Endodermal cell (in vitro differentiated cells): Measurements from ENCODE around the gene PPM1M. TPM values are rescaled to one million over a fixed set of nuclear protein-coding genes. Genes with fewer than 3 reads are reported as not detected.
A peak's percentile ranks its signal among the peaks of the same experiment; 100 is the strongest.

Experiments used
- DNase-seq: peaks from one replicate; pipeline ENCODE4 v3.0.0-alpha.2; 2017
- H3K27ac ChIP-seq: 2 replicates; pipeline ENCODE4 v1.5.1; 2013; ENCODE audit warnings: mild to moderate bottlenecking, low read depth, low read length, moderate library complexity
- H3K27me3 ChIP-seq: 2 replicates; pipeline ENCODE4 v1.6.1; 2013; ENCODE audit warnings: mild to moderate bottlenecking, low read length, moderate library complexity; ENCODE audit not compliant: insufficient read depth, control insufficient read depth, poor library complexity, severe bottlenecking
- H3K36me3 ChIP-seq: 2 replicates; pipeline ENCODE4 v1.7.0; 2013; ENCODE audit warnings: mild to moderate bottlenecking, low read length, moderate library complexity; ENCODE audit not compliant: control insufficient read depth, insufficient read depth
- H3K4me1 ChIP-seq: one replicate; pipeline ENCODE4 v1.7.0; 2013; ENCODE audit warnings: low read length; ENCODE audit not compliant: control insufficient read depth, insufficient read depth
- H3K4me3 ChIP-seq: 2 replicates; pipeline ENCODE4 v1.5.1; 2013; ENCODE audit warnings: mild to moderate bottlenecking, low read length, moderate library complexity
- H3K9ac ChIP-seq: 2 replicates; pipeline ENCODE4 v1.6.1; 2013; ENCODE audit warnings: mild to moderate bottlenecking, low read length, moderate library complexity; ENCODE audit not compliant: poor library complexity, severe bottlenecking; ENCODE audit errors: extremely low read depth
- H3K9me3 ChIP-seq: 2 replicates; pipeline ENCODE4 v1.6.1; 2013; ENCODE audit warnings: mild to moderate bottlenecking, low read length, moderate library complexity; ENCODE audit not compliant: control insufficient read depth
- H3K27ac Mint-ChIP-seq: 2 replicates; pipeline ENCODE4 v1.8.0; 2020; ENCODE audit warnings: mixed read lengths
- H3K27me3 Mint-ChIP-seq: 2 replicates; pipeline ENCODE4 v1.8.0; 2021; ENCODE audit warnings: mild to moderate bottlenecking, mixed read lengths; ENCODE audit not compliant: insufficient read depth
- H3K36me3 Mint-ChIP-seq: 2 replicates; pipeline ENCODE4 v1.8.0; 2020; ENCODE audit warnings: low read depth, mixed read lengths
- H3K4me1 Mint-ChIP-seq: 2 replicates; pipeline ENCODE4 v1.8.0; 2020; ENCODE audit warnings: mixed read lengths
- H3K4me3 Mint-ChIP-seq: 2 replicates; pipeline ENCODE4 v1.8.0; 2020; ENCODE audit warnings: mild to moderate bottlenecking, moderate library complexity, mixed read lengths
- H3K9me3 Mint-ChIP-seq: 2 replicates; pipeline ENCODE4 v1.8.0; 2020; ENCODE audit warnings: mild to moderate bottlenecking, mixed read lengths
- CTCF ChIP-seq: fragments of 200-600 bp; sonication (generic); conservative IDR thresholded peaks from 2 replicates; pipeline ENCODE4 v1.5.0; 2021; ENCODE audit warnings: antibody characterized with exemption, mild to moderate bottlenecking
- WGBS, 2 experiments: methylation state at CpG; one replicate each; pipeline versions ENCODE4 v1.1.5 to v1.1.7; 2013; ENCODE audit warnings: missing lambda C conversion rate in 2 of 2, mixed read lengths in 1 of 2; ENCODE audit not compliant: insufficient coverage in 1 of 2, insufficient read length in 1 of 2; 5-methylcytosine and 5-hydroxymethylcytosine counted together
- total RNA-seq, 2 donors: library from RNA; stranded (reverse); fragmentation: NEBNext Ultra II Directional in 1 of 2; extraction: Animal tissue kit (Norgen Biotek cat#: 25700) in 1 of 2; gene quantifications; 2 replicates in 1 of 2; 3 replicates in 1 of 2; pipeline ENCODE4 v1.2.1, GENCODE V29; 2021

Gene PPM1M
- total RNA-seq, 2 donors from 2014 or later: 6.7 to 6.8 TPM

DNA sequence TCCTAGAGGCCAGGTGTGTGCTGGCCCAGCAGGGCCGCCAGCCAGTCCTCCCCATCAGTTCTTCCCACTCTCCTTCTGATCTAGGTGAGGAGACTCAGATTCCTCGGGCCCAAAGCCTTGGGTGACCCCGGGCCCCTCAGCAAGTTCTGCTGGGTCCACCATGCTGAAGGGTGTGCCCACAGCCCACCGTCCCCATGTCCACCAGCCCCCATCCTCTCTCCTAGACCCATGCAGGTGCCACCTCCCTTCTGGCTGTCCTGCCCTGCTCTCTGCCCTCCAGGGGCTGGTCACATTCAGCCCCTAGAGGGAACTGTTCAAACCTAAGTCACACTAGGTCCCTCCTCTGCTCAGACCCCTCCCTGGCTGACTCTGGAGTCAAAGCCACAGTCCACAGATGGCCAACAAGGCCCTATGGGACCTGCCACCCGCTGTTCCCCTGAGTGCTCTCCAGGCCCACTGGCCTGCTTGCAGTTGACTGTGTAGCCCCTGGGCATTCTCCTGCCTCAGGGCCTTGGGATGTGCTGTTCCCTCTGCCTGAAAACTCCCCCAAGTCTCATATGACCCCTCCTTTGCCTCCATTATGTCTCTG, 19.2 kb upstream of the PPM1M start:
- H3K9me3 ChIP-seq: no peaks in the 10 kb centered on the region
- H3K4me1 ChIP-seq: no peaks in the 10 kb centered on the region
- Mint-ChIP-seq H3K36me3 (peaks cover 18% of the 10 kb centered on the region), H3K27ac (peak overlapping the region; percentile 1), H3K27me3 (no peaks in the 10 kb centered on the region), H3K9me3 (no peaks in the 10 kb centered on the region), H3K4me1 (no peaks in the 10 kb centered on the region), H3K4me3 (no peak overlapping the region)
- H3K27me3 ChIP-seq: no peaks in the 10 kb centered on the region
- TF ChIP-seq CTCF: no peak
- WGBS, 2 experiments: 90 to 93% methylated on average over 5 of the region's 5 CpGs
- H3K36me3 ChIP-seq: peaks cover 13% of the 10 kb centered on the region
- peak; percentile 44 for DNase-seq
- H3K9ac ChIP-seq: no peak overlapping the region
- no peak overlapping the region for H3K4me3 ChIP-seq
- no peak overlapping the region for H3K27ac ChIP-seq

GRCh38 chr3:52227117-52227516, 18.4 kb upstream of the PPM1M start:
- H3K36me3 Mint-ChIP-seq: peaks cover 23% of the 10 kb centered on the region
- DNase-seq: no peak
- no peak overlapping the region for H3K9ac ChIP-seq
- TF ChIP-seq CTCF: no peak
- H3K9me3 Mint-ChIP-seq: no peaks in the 10 kb centered on the region
- H3K27ac ChIP-seq: no peak overlapping the region
- H3K27ac Mint-ChIP-seq: no peak overlapping the region
- no peaks in the 10 kb centered on the region for H3K4me1 ChIP-seq
- no peak overlapping the region for H3K4me3 Mint-ChIP-seq
- H3K4me1 Mint-ChIP-seq: no peaks in the 10 kb centered on the region
- no peaks in the 10 kb centered on the region for H3K27me3 Mint-ChIP-seq
- WGBS, 2 experiments: 78 to 87% methylated on average over 3 to 4 of the region's 4 CpGs
- peaks cover 18% of the 10 kb centered on the region for H3K36me3 ChIP-seq
- no peak overlapping the region for H3K4me3 ChIP-seq
- no peaks in the 10 kb centered on the region for H3K27me3 ChIP-seq
- H3K9me3 ChIP-seq: no peaks in the 10 kb centered on the region

DNA sequence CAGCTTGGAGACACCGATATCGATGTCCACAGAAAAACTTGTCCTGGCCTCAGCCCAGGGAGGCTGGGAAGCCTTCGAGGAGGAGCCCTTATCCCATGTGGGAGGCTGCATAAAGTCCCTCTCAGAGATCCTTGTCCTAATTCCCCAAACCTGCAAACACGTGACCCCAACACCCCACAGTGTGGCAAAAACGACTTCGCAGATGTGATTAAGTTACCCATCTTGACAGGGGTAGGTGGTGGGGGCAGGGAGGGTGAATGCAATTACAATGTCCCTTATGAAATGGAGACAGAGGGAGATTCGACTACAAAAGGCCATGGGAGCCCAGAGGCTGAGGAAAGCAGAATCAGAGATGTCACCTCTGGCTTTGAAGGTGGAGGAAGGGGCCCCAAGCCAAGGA, 17.8 kb upstream of the PPM1M start:
- no peaks in the 10 kb centered on the region for H3K4me1 ChIP-seq
- Mint-ChIP-seq H3K27ac (no peak overlapping the region), H3K4me3 (no peak overlapping the region), H3K4me1 (no peaks in the 10 kb centered on the region), H3K9me3 (no peaks in the 10 kb centered on the region), H3K36me3 (peaks cover 23% of the 10 kb centered on the region), H3K27me3 (no peaks in the 10 kb centered on the region)
- peak overlapping the region; percentile 32 for H3K27ac ChIP-seq
- TF ChIP-seq CTCF: no peak
- H3K27me3 ChIP-seq: no peaks in the 10 kb centered on the region
- whole genome bisulfite sequencing, 2 experiments: 78 to 87% methylated on average over 4 to 7 of the region's 7 CpGs
- H3K4me3 ChIP-seq: no peak overlapping the region
- H3K36me3 ChIP-seq: peaks cover 18% of the 10 kb centered on the region
- H3K9ac ChIP-seq: no peak overlapping the region
- H3K9me3 ChIP-seq: no peaks in the 10 kb centered on the region
- no peak for DNase-seq
